SK-N-MC (cell line): ENCODE measurements around the gene AQP3.
"Not testable (repeated sequence)": the region's sequence is repeated elsewhere in the genome, so short reads cannot be mapped to it uniquely, and the experiment has no call there.

Experiments used
- EZH2 ChIP-seq: fragments of 200-600 bp; sonication (generic); IDR thresholded peaks from one replicate; pipeline ENCODE4 v1.6.1; 2017; ENCODE audit warnings: antibody characterized with exemption
- POLR2AphosphoS5 ChIP-seq: IDR thresholded peaks from 2 replicates; pipeline ENCODE4 v1.6.1; 2012; ENCODE audit warnings: mild to moderate bottlenecking, low read depth, low read length, borderline replicate concordance

DNA sequence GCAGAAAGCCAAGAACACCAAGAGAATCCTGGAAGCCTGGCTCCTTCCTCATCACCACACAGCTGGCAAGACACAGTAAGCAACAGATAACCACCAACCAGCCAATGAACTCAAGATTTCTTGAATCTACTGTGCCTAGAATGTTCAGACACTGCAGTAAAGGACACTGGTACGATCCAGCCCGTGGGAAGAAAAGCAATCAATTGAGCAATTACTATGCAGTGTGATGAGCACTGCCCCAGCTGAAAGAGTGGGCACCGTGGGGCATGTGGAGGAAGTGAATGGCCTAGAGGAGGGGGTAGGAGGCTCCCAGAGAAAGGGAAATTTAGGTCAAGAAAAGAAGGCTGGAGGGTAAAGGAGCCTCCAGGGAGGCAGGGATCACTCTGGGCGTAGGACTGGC is 49.6 kb downstream of the AQP3 start:
- TF ChIP-seq EZH2, POLR2AphosphoS5: not testable (repeated sequence)
